GM18870 (cell line): ENCODE data around the gene ZBTB3.
"Not testable (repeated sequence)": the region's sequence is repeated elsewhere in the genome, so short reads cannot be mapped to it uniquely, and the experiment has no call there.

ENCODE experiments used
- ATAC-seq: cut with Tn5 transposase; IDR thresholded peaks from one replicate; pipeline ENCODE4 v1.9.1; 2021; ENCODE audit warnings: moderate library complexity; ENCODE audit not compliant: unreplicated experiment

Gene ZBTB3

DNA sequence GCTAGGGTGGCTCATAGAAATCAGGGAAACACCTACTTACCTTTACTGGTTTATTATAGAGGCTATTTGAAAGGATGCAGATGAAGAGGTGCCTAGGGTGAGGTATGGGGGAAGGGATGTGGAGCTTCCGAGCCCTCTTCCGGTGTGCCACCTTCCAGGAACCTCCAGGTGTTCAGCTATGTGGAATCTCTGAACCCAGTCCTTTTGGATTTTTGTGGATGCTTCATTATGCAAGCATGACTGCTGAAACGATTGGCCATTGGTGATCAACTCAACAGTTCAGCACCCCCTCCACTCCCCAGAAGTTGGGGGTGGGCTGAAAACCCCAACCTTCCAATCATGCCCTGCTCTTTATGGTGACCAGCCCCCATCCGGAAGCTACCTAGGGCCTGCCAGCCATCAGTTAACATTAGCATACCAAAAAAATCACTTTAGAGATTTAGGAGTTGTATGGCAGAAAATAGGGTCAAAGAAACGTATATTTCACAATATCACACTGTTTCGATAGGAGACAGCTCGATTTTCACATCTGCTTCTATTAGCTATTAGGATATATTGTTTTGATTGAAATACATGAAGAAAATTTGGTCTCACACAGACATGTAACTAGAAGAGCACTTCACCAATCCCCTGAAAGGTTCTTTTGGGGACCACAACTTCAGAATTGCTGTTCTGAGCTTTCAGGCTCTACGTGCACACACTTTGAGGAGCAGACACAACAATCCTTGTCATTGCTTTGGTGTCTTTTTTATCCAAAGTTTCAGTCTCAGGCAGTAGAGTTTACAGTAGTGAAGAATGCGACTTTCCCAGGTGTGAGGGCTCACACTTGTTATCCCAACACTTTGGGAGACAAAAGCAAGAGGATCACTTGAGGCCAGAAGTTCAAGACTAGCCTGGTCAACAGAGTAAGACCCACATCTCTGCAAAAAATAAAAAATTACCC lies 4.2 kb upstream of the ZBTB3 start:
- ATAC-seq = no peak

DNA sequence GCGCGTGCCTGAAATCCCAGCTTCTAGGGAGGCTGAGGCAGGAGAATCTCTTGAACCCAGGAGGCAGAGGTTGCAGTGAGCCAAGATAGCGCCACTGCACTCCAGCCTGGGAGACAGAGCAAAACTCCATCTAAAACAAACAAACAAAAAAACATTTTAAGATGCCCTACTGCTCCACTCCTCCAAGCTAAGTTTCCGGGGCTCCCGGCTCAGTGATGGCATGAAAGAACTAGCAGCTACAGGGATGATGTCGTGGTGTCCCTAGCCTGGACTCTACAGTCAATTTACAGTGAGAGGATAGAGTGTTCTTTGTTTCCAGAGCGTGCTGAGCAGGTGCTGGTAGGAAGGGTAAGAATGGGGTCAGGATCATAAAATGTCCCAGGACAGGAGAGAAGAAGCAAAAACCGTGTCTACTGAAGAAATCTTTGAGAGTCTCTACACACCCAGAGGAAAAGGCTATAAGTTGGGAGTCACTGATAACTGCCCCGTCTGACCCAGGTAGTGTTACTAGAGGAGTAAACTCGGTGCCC lies 1.2 kb upstream of the ZBTB3 start:
- no peak for ATAC-seq

DNA sequence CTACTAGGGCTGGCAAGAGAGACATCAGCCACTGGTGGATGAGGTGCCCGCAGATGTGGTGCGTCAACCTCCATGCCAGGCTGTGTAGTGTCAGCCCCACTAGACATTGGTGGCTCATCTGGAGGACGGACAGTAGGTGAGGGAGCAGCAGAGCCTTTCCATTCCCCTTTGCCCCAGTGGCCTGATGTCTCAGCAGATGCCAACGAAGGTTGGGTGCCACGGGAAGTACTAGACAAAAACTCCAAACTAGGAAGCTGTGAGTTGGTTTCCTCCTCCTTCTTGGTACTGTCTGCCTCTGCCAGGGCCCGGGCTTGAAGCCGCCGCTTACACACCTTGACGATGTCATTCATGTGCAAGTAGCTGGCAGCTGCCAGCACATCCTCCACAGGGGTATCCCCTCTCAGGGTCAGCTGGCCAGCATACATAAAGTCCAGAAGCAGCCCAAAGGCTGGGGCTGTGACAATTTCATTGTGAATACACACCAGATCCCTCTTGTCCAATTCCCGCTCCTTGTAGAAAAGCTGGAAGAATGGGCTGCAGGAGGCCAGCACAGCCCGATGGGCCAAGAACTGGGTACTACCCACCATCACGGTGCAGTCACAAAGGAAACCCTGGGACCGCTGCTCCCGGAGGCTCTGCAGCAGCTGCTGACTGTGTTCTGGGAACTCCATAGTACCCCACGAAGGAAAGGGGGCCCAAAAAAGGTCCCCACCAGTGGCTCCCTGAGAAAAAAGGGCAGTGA lies 795 bp downstream of the ZBTB3 start:
- no peak for ATAC-seq

DNA sequence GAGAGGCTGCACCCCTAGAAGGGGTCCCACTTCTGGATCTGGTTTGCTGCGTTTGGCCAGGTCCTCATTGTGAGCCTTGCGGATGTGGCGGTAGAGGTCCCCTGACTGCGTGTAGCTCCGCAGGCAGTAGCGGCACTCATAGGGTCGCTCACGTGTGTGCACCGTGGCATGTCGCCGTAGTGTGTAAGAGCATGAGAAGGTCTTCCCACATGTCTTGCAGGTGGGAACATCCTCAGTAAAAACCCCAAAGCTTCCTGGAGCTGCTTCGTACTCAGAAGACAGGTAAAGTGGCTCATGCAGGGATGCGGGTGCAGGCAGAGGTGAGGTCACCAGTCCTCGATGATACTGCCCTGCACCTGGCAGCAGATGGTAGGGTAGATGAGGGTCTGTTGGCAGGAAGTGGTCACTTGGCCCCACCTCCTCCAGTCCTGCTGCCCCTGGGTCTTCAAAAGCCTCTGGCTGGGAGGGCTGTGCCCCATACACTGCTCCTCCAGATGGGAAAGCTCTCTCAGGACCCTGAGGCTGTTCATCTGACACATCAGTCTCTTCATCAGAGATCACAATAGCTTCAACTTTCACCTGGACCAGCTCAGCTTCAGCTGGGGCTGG lies 1.7 kb downstream of the ZBTB3 start:
- no peak for ATAC-seq

DNA sequence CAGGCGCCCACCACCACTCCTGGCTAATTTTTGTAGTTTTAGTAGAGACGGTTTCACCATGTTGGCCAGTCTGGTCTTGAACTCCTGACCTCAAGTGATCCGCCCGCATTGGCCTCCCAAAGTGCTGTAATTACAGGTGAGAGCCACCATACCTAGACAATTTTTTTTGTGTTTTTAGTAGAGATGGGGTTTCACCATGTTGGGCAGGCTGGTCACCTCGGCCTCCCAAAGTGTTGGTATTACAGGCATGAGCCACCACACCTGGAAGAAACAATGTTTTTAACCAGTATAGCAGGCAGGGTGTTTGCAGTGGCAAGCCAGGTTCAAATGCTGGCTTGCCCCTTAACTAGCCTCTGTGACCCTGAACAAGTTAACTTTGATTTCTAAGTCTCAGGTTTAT lies 4.0 kb downstream of the ZBTB3 start:
- not testable (repeated sequence) for ATAC-seq

DNA sequence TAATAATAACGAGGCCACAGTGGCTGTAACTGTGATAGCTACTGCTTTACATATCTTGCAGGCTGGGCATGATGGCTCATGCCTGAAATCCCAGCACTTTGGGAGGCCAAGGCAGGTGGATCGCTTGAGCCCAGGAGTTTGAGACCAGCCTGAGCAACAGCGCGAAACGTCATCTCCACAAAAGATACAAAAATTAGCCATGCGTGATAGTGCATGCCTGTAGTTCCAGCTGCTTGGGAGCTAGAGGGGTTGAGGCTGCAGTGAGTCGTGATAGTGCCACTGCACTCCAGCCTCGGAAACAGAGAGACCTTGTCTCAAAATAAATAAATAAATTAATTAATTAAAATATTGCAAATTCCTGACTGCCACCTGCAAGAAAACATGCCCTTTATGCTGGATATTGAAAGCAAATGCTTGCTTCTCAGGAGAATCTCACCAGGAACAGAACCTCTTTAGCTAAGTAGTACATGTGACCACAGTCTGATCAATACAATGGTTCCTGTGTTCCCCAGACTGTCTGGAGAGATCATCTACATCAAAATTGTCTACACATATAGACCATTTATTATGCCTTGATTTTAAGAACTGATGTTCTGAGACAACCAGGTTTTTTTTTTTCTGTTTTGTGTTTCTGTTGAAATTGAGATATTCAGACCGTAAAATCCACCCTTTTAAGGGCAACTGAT lies 6.3 kb downstream of the ZBTB3 start:
- no peak for ATAC-seq

DNA sequence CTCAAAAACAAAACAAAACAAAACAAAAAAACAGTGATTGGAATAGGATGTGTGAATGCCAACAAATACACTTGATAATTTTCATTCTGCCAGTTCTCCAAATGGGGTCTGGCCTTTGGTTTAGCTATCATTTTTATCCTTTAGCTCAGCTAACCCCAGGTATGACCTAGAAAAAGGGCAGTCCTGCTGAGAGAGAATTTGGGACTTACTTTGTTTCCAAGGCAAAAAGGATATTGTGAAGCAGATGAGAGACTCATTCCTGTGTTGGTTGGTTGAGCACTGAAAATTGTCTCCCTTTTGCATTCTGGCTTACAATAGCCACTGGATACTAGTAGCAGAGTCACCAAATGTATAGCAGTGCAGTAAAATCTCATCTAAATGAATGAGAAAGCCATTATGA lies 16.8 kb downstream of the ZBTB3 start:
- no peak for ATAC-seq

DNA sequence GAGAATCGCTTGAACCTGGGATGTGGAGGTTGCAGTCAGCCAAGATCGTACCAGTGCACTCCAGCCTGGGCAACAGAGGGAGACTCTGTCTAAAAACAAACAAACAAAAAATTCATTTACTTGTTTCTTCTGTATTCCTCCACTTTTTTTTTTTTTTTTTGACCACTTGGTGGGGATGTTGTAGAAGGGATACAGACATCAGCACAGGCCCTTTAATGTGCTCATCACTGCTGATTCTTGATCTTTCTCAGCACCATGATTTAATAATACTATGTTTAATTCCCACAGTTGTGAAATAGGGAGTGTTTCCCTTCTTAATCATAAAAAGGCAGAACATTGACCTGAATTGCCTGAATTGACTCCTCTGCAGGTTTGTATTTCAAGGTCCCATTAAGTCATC lies 21.1 kb downstream of the ZBTB3 start:
- ATAC-seq = no peak

DNA sequence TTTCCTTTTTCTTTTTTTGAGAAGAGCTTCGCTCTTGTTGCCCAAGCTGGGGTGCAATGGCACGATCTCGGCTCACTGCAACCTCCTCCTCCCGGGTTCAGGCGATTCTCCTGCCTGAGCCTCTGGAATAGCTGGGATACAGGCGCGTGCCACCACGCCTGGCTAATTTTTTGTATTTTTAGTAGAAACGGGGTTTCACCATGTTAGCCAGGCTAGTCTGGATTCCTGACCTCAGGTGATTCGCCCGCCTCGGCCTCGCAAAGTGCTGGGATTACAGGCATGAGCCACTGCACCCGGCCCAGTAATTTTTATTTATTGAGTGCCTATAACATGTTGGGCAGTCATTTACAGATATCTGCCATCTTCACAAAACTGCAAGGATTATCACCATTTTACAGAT lies 23.9 kb downstream of the ZBTB3 start:
- ATAC-seq = not testable (repeated sequence)

DNA sequence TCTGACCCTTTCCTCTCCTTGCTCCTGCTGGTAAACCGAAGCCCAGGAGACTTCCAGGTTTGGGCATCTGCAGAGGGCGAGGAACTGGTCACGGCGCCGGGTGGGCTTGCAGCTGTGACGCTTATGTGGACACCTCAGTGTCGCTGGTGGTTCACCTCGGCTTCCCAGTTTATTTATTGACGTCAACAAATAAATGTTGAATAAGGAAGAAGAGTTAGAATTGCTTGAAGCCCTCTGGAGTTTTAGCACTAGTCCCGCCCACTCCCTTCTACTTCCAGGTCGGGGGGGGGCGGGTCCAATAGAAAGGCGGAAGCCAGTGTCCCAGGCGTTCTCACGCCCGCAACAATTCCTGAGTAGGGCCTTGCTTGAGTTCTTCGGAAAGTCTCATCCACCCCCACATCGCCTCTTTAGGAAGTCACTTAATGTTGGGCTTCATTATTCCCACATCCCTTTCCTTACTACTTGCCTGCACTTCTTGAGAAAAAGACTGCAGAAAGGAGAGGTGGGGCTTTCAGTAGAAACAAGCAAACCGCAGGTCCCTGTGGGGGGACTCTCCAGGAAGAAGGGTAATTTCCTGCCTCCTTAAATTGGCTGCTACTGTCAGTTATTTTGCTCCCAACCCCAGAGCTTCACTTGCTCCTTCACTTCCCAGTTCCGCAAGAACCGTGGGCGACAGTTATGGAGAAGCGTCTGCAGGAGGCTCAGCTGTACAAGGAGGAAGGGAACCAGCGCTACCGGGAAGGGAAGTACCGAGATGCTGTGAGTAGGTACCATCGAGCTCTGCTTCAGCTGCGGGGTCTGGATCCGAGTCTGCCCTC lies 25.6 kb downstream of the ZBTB3 start, which contains the start of gene TTC9C:
TTC9C (plus strand) TSS at position 316 of the 818 bp plus-strand sequence; CDS start at position 679, 363 bp downstream.
- ATAC-seq = peak; percentile 20

DNA sequence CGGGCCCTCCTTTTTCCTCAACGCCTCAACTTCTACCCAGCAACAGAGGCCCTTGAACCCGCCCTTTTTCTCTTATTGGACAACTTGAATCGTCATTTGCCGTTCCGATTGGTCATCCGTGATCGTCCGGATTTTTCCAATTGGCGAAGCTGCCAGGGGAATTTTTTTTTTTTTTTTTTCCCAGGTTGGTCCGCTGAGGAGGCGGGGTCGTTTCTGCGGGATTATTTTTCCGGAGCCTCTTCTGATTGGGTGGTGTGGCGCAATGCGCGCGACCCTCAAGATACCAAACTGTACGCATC lies 26.1 kb downstream of the ZBTB3 start:
- ATAC-seq = peak; percentile 63

DNA sequence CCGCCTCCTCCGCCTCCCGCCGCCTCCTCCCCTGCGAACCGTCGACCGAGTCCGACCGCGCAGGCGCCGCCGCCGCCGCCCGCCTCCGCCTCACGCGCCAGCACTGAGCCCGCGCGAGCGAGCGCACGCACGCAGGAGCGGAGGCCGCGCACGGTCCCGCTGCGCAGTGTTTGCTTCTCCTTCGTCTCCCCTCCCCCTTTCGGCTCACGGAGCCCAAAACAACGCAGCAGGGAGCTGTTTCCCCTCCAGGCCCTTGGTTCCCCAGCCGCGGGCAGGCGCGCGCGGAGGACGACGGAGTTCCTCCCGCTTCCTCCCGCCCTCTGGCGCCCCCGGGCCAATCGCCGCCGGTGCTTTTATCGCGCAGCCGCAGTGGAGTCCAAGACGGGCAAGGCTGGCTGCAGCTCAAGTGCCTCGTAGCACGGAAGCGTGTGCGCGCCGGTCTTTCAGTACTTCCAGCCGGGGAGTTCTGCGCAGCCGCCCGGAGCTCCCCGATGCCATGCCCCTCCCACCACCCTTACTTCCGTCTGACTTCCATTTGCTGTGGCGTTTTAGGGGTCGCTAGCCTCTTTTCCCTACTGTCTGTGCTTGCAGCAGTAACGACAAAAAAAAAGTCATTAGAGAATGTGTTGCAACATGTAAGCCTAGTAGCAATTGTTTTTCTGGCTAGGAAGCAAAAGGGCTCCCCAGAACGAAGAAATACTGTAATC lies 26.6 kb downstream of the ZBTB3 start, which contains the start of gene HNRNPUL2:
HNRNPUL2 (minus strand) TSS at position 293 of the 707 bp plus-strand sequence. CDS start 301 bp downstream, outside the sequence.
- ATAC-seq = peak; percentile 63

DNA sequence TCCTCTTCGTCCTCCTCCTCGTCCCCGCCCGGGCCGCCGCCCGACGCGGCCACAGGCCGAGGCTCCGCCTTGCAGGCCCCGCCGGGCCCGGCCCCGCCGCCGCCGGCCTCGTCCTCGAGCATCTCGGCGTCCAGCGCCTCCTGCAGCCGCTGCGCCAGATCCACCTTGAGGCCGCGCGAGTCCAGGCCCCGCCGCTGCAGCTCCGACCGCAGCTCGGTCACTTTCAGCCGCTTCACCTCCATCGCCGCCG lies 27.1 kb downstream of the ZBTB3 start:
- no peak for ATAC-seq

DNA sequence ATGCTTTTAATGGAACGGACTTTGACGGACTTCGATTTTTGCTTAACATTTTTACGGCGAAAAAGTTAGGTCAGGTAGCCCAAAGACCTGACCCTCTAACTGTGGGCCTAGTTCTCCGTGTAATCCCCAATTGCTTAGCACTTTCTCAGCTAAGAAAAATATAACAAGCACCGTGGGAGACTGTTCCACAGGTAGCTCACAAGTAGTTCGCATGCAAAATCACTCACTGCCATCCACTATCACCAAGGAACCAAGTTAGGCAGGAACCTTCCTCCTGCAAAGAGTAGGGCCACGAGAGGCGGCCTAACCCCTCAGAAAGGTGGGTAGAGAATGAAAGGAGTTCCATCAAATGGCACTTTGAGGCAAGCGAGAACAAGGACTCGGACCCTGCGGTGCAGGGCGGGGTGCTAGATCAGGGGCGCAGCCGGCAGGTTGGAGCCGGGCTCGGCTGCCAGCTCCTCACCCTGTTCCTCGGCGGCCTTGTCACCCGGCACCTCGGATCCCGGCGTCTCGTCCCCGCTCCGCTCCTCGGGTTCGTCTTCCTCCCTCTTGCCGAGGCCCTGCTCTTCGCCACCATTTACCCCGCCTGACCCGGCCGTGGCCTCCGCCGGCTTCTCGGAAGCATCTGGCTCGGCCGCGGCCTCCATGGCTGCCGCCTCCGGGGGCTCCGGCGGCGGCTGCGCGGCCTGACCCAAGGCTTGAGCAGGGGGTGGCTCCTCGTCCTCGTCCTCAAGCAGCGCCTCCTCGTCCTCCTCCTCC lies 27.6 kb downstream of the ZBTB3 start:
- no peak for ATAC-seq

DNA sequence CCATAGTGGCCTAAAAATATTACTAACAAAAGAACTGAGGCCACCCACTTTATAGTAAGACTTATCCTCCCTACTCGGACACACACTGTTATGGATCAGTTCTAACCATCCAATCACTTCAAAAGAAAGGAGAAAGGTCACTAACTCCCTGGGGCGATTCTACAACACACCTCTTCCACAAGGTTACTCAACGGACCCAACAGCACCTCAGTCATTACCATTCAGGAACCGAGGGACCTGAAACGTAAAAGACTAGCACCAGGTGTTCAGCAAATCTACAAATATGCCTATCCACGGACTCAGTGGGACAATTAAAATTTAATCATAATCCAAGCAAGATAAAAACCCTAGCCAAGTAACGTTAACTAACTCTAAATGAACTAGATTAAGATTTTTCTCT lies 28.3 kb downstream of the ZBTB3 start:
- ATAC-seq = no peak

DNA sequence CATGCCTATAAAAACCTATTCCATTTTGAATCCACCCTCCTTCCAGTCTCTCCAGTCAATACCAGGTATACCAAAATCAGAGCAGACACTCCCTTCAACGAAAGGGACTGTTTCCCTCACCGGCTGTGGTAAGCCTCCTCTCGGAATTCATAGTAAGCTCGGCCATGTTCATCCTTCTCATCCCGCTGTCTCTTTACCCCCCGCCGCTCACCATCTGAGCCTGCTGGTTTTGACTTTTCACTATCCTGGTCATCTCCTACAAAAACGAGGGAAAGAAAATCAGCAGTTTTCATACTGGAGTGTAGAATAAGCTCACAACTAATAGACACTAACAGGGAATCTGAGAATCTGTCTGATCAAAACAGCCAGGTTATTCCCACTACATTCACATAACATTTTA lies 29.8 kb downstream of the ZBTB3 start:
- no peak for ATAC-seq

DNA sequence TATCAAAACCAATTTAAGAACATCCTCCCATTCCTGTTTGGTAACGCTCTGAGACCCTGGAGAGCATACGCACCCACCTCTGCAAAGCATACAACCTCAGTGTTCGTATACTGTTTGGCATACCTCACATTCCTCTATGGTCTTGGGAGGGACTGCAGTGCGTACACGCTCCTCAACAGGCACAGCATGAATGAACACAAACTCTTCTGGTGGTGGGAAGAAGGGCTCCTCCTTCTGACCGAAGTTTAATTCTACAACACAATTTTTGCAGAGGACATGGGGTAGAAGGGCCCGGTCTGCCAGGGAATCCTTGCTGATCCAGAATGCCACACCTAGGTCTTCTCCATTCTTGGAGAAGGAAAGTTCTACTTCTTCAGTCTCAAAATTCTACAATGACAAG lies 32.0 kb downstream of the ZBTB3 start:
- ATAC-seq = no peak

DNA sequence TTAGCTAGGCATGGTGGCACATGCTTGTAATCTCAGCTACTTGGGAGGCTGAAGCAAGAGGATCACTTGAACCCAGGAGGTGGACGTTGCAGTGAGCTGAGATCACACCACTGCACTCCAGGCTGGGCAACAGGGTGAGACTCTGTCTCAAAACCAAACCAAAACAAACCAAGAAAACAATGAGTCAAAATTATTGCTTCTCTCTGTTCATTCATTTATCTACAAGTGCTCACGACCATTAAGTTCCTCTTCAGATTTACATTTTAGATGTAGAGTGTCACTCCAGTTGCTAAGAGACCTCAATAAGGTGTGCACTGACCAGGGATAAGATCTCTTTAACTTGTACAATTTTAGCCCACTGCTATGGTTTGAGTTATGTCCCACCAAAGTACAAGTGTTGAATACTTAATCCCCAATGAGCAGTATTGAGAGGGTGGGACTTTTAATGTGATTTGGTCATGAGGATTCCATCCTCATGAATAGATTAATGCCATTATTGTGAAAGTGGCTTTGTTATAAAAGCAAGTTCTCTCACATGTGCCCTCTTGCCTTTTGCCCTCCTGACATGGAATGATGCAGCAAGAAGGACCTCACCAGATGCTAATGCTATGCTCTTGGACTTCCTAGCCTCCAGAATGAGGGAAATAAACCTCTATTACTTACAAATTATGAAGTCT lies 34.5 kb downstream of the ZBTB3 start:
- ATAC-seq = no peak
